ENCODE data around the gene HTT.

HTT gene

GRCh38 chr4:3257556-3258482, 183.3 kb downstream of the HTT start:
- H3K9ac ChIP-seq (ENCODE audit: low read depth, low read length, poor library complexity, severe bottlenecking) = no peak overlapping the region
- no peaks in the 10 kb centered on the region for H4K20me1 ChIP-seq (ENCODE audit: insufficient read depth, low read length, poor library complexity, severe bottlenecking)
- no peaks in the 10 kb centered on the region for H3K9me2 ChIP-seq (replicated peaks; ENCODE audit: low read depth, low read length)
- H3K27me3 ChIP-seq (ENCODE audit: insufficient read depth, low read length, poor library complexity, severe bottlenecking) = no peaks in the 10 kb centered on the region
- no peaks in the 10 kb centered on the region for H3K4me1 ChIP-seq (ENCODE audit: insufficient read depth, low read length, poor library complexity, severe bottlenecking)
- no peak overlapping the region for H3K4me2 ChIP-seq (ENCODE audit: low read depth, low read length, poor library complexity, severe bottlenecking)
- no peaks in the 10 kb centered on the region for H3K9me3 ChIP-seq (ENCODE audit: insufficient read depth, low read depth, low read length)
- H3K79me2 ChIP-seq (ENCODE audit: insufficient read depth, low read length) = no peaks in the 10 kb centered on the region
- no peaks in the 10 kb centered on the region for H3F3A ChIP-seq (ENCODE audit: low read depth)
- no peak overlapping the region for H2AFZ ChIP-seq (ENCODE audit: low read length)
- H3K36me3 ChIP-seq (ENCODE audit: insufficient read depth, low read length) = no peaks in the 10 kb centered on the region
- no peak for TF ChIP-seq CTCF (conservative IDR thresholded peaks at IDR 0.05; ENCODE audit: low read length)
- TF ChIP-seq EZH2phosphoT487 (IDR thresholded peaks at IDR 0.05; ENCODE audit: borderline replicate concordance) = no peak
- no peak overlapping the region for H3K4me3 ChIP-seq (ENCODE audit: low read length, poor library complexity, severe bottlenecking)

- H3K4me2 ChIP-seq (ENCODE audit: low read depth, low read length, poor library complexity, severe bottlenecking) = no peak overlapping the region
- H3K27me3 ChIP-seq (ENCODE audit: insufficient read depth, low read length, poor library complexity, severe bottlenecking) = no peaks in the 10 kb centered on the region
- H3K9ac ChIP-seq (ENCODE audit: low read depth, low read length, poor library complexity, severe bottlenecking) = no peak overlapping the region
- no peak overlapping the region for H2AFZ ChIP-seq (ENCODE audit: low read length)
- H3K36me3 ChIP-seq (ENCODE audit: insufficient read depth, low read length) = no peaks in the 10 kb centered on the region
- TF ChIP-seq EZH2phosphoT487 (IDR thresholded peaks at IDR 0.05; ENCODE audit: borderline replicate concordance) (no peak), CTCF (conservative IDR thresholded peaks at IDR 0.05; ENCODE audit: low read length) (no peak)
- no peaks in the 10 kb centered on the region for H4K20me1 ChIP-seq (ENCODE audit: insufficient read depth, low read length, poor library complexity, severe bottlenecking)
- H3F3A ChIP-seq (ENCODE audit: low read depth) = no peaks in the 10 kb centered on the region
- no peaks in the 10 kb centered on the region for H3K4me1 ChIP-seq (ENCODE audit: insufficient read depth, low read length, poor library complexity, severe bottlenecking)
- no peak overlapping the region for H3K4me3 ChIP-seq (ENCODE audit: low read length, poor library complexity, severe bottlenecking)
- no peaks in the 10 kb centered on the region for H3K79me2 ChIP-seq (ENCODE audit: insufficient read depth, low read length)
- no peaks in the 10 kb centered on the region for H3K9me2 ChIP-seq (replicated peaks; ENCODE audit: low read depth, low read length)
- H3K9me3 ChIP-seq (ENCODE audit: insufficient read depth, low read depth, low read length) = no peaks in the 10 kb centered on the region
These were observed 187.1 kb downstream of the HTT start for GRCh38 chr4:3261411-3262207.

- Histone ChIP-seq H4K20me1 (ENCODE audit: insufficient read depth, low read length, poor library complexity, severe bottlenecking) (no peaks in the 10 kb centered on the region), H3K4me1 (ENCODE audit: insufficient read depth, low read length, poor library complexity, severe bottlenecking) (no peaks in the 10 kb centered on the region), H3K4me3 (ENCODE audit: low read length, poor library complexity, severe bottlenecking) (no peak overlapping the region), H3K36me3 (ENCODE audit: insufficient read depth, low read length) (no peaks in the 10 kb centered on the region), H3F3A (ENCODE audit: low read depth) (no peaks in the 10 kb centered on the region), H3K9me3 (ENCODE audit: insufficient read depth, low read depth, low read length) (no peaks in the 10 kb centered on the region), H3K27me3 (ENCODE audit: insufficient read depth, low read length, poor library complexity, severe bottlenecking) (no peaks in the 10 kb centered on the region), H3K4me2 (ENCODE audit: low read depth, low read length, poor library complexity, severe bottlenecking) (no peak overlapping the region), H2AFZ (ENCODE audit: low read length) (no peak overlapping the region), H3K9me2 (replicated peaks; ENCODE audit: low read depth, low read length) (no peaks in the 10 kb centered on the region), H3K9ac (ENCODE audit: low read depth, low read length, poor library complexity, severe bottlenecking) (no peak overlapping the region), H3K79me2 (ENCODE audit: insufficient read depth, low read length) (no peaks in the 10 kb centered on the region)
- TF ChIP-seq EZH2phosphoT487 (IDR thresholded peaks at IDR 0.05; ENCODE audit: borderline replicate concordance) = no peak
- no peak for TF ChIP-seq CTCF (conservative IDR thresholded peaks at IDR 0.05; ENCODE audit: low read length)
These were observed 187.9 kb downstream of the HTT start for GRCh38 chr4:3262208-3263052.

All from Loucy (cell line).